ENCODE data around the gene OST4. TPM values are rescaled to one million over a fixed set of nuclear protein-coding genes. Genes with fewer than 3 reads are reported as not detected.

Gene OST4
- total RNA-seq, 1 experiment from 2014 or later = 257 TPM

GRCh38 chr2:27039871-27040270 lies 31.6 kb downstream of the OST4 start:
- Mint-ChIP-seq H3K4me1 (ENCODE audit: insufficient read depth, unreplicated experiment) (no peaks in the 10 kb centered on the region), H3K9me3 (ENCODE audit: unreplicated experiment) (no peaks in the 10 kb centered on the region), H3K36me3 (ENCODE audit: insufficient read depth, unreplicated experiment) (peaks cover 47% of the 10 kb centered on the region), H3K27me3 (ENCODE audit: insufficient read depth, unreplicated experiment) (no peaks in the 10 kb centered on the region), H3K4me3 (ENCODE audit: unreplicated experiment) (no peak overlapping the region), H3K27ac (ENCODE audit: low read depth, unreplicated experiment) (no peak overlapping the region)
- CTCF ChIA-PET = interaction anchor here (0.7 to 0.9 kb wide), 2 partner anchors 10 to 24 kb away, joined by 4 read pairs; no protein-coding TSS in a partner anchor
- intact Hi-C loops (cut with micrococcal nuclease) = no loop called here
- no TSS peak for BruUV-seq (replicated peaks)
- TF ChIP-seq CTCF (IDR thresholded peaks at IDR 0.05; ENCODE audit: unreplicated experiment) = no peak
- no peak for DNase-seq (ENCODE audit: unreplicated experiment)
- POLR2A ChIA-PET = interaction anchor here (0.6 to 1.4 kb wide), 2 partner anchors 11 to 22 kb away, joined by 3 to 9 read pairs; partner anchors contain the start of gene AGBL5

GRCh38 chr2:27039426-27039825 lies 32.0 kb downstream of the OST4 start:
- Mint-ChIP-seq H3K27ac (ENCODE audit: low read depth, unreplicated experiment) (no peak overlapping the region), H3K27me3 (ENCODE audit: insufficient read depth, unreplicated experiment) (no peaks in the 10 kb centered on the region), H3K4me1 (ENCODE audit: insufficient read depth, unreplicated experiment) (no peaks in the 10 kb centered on the region), H3K9me3 (ENCODE audit: unreplicated experiment) (no peaks in the 10 kb centered on the region), H3K36me3 (ENCODE audit: insufficient read depth, unreplicated experiment) (peaks cover 47% of the 10 kb centered on the region), H3K4me3 (ENCODE audit: unreplicated experiment) (no peak overlapping the region)
- intact Hi-C loops (cut with micrococcal nuclease) = no loop called here
- ChIA-PET CTCF (interaction anchor here (0.7 to 0.9 kb wide), 3 partner anchors 11 to 77 kb away, joined by 4 to 6 read pairs (median 4); no protein-coding TSS in a partner anchor), POLR2A (interaction anchor here (0.6 to 1.4 kb wide), 2 partner anchors 12 to 22 kb away, joined by 3 to 9 read pairs; partner anchors contain the start of gene AGBL5)
- no peak for DNase-seq (ENCODE audit: unreplicated experiment)
- no TSS peak for BruUV-seq (replicated peaks)
- TF ChIP-seq CTCF (IDR thresholded peaks at IDR 0.05; ENCODE audit: unreplicated experiment) = no peak

- no peaks in the 10 kb centered on the region for H3K27me3 Mint-ChIP-seq (ENCODE audit: insufficient read depth, unreplicated experiment)
- peaks cover 4% of the 10 kb centered on the region for H3K4me1 Mint-ChIP-seq (ENCODE audit: insufficient read depth, unreplicated experiment)
- CTCF ChIA-PET = interaction anchor here (0.7 to 0.9 kb wide), 3 partner anchors 11 to 77 kb away, joined by 4 to 6 read pairs (median 4); no protein-coding TSS in a partner anchor
Observed at GRCh38 chr2:27038631-27039339, 32.7 kb downstream of the OST4 start.

More at GRCh38 chr2:27038631-27039339, 32.7 kb downstream of the OST4 start:
- Mint-ChIP-seq H3K27ac (ENCODE audit: low read depth, unreplicated experiment) (no peak overlapping the region), H3K9me3 (ENCODE audit: unreplicated experiment) (no peaks in the 10 kb centered on the region), H3K4me3 (ENCODE audit: unreplicated experiment) (no peak overlapping the region), H3K36me3 (ENCODE audit: insufficient read depth, unreplicated experiment) (peaks cover 53% of the 10 kb centered on the region)
- no peak for DNase-seq (ENCODE audit: unreplicated experiment)
- no peak for TF ChIP-seq CTCF (IDR thresholded peaks at IDR 0.05; ENCODE audit: unreplicated experiment)
- intact Hi-C loops (cut with micrococcal nuclease) = no loop called here
- POLR2A ChIA-PET = interaction anchor here (1.4 to 2.0 kb wide), 3 partner anchors 8 to 12 kb away, joined by 8 to 9 read pairs (median 8); partner anchors contain the start of gene AGBL5
- BruUV-seq (replicated peaks) = no TSS peak

Data from MCF 10A (cell line).